Endothelial cell of umbilical vein (primary cell): ENCODE data around the gene CHCHD3. TPM values are rescaled to one million over a fixed set of nuclear protein-coding genes. Genes with fewer than 3 reads are reported as not detected.
"Not testable (repeated sequence)": the region's sequence is repeated elsewhere in the genome, so short reads cannot be mapped to it uniquely, and the experiment has no call there.

Source experiments
- BruUV-seq: library from RNA; stranded (reverse); fragments of 400-500 nt; replicated peaks from 2 replicates; lab custom pipeline; 2021; lab: Mats Ljungman, UMichigan
- CTCF ChIA-PET: fragments of 300-600, 350-600 bp; sonication (Branson Sonifier 250); formaldehyde crosslinking; loops from one replicate; lab custom pipeline; 2021; ENCODE audit warnings: antibody characterized with exemption, inconsistent platforms; lab: Charles Lee
- POLR2A ChIA-PET: fragments of 300-600, 350-600 bp; sonication (Branson Sonifier 250); formaldehyde crosslinking; loops from one replicate; lab custom pipeline; 2021; ENCODE audit warnings: antibody characterized with exemption, inconsistent platforms; lab: Charles Lee
- DNase-seq: peaks from one replicate; pipeline ENCODE4 v3.0.0-alpha.2; 2011; ENCODE audit warnings: low read depth, low spot score
- FAIRE-seq: peaks from 2 replicates; lab custom pipeline; 2011; peaks lifted over from hg19 to GRCh38; lab: Jason Lieb, UNC
- H2AFZ ChIP-seq: 2 replicates; pipeline ENCODE4 v1.6.0; 2012; ENCODE audit warnings: low read depth, low read length, control low read depth, inconsistent platforms
- H3K27ac ChIP-seq: 2 replicates; pipeline ENCODE4 v1.5.1; 2011; ENCODE audit warnings: low read depth, mild to moderate bottlenecking, control low read depth, low read length, moderate library complexity; ENCODE audit not compliant: insufficient read depth
- H3K27me3 ChIP-seq, 2 experiments: 2 replicates each; pipeline versions ENCODE4 v1.6.0 to v1.6.1; 2011; ENCODE audit warnings: low read length in 2 of 2, mixed read lengths in 1 of 2; ENCODE audit not compliant: control insufficient read depth in 2 of 2, insufficient read depth in 2 of 2
- H3K36me3 ChIP-seq, 2 experiments: 2 replicates in 1 of 2; 3 replicates in 1 of 2; pipeline ENCODE4 v1.5.1; 2011; ENCODE audit warnings: low read length in 2 of 2, mild to moderate bottlenecking in 1 of 2, moderate library complexity in 1 of 2; ENCODE audit not compliant: control insufficient read depth in 2 of 2, insufficient read depth in 2 of 2; ENCODE audit errors: extremely low read depth in 1 of 2
- H3K4me1 ChIP-seq: 3 replicates; pipeline ENCODE4 v1.5.1; 2011; ENCODE audit warnings: mild to moderate bottlenecking, low read length; ENCODE audit not compliant: control insufficient read depth, insufficient read depth; ENCODE audit errors: extremely low read depth
- H3K4me2 ChIP-seq: 2 replicates; pipeline ENCODE4 v1.6.1; 2011; ENCODE audit warnings: low read length, control low read depth, mixed read lengths; ENCODE audit not compliant: insufficient read depth
- H3K4me3 ChIP-seq, 3 experiments: fragments of 200-600 bp in 1 of 3; sonication (generic), shearing (Covaris generic) in 1 of 3; replicated peaks in 1 of 3; 2 replicates each; pipeline ENCODE4 v1.5.1; 2011 to 2016; ENCODE audit warnings: control low read depth in 3 of 3, low read length in 3 of 3, mild to moderate bottlenecking in 2 of 3, inconsistent platforms in 1 of 3, low read depth in 1 of 3, moderate library complexity in 1 of 3; ENCODE audit not compliant: insufficient read depth in 1 of 3
- H3K79me2 ChIP-seq: 2 replicates; pipeline ENCODE4 v1.6.0; 2012; ENCODE audit warnings: low read length, inconsistent platforms; ENCODE audit not compliant: control insufficient read depth, insufficient read depth
- H3K9ac ChIP-seq: replicated peaks from 2 replicates; pipeline ENCODE3; 2011; ENCODE audit warnings: low read length, control low read depth; ENCODE audit not compliant: insufficient read depth; ENCODE audit errors: extremely low read depth
- H3K9me1 ChIP-seq: replicated peaks from 3 replicates; pipeline ENCODE4 v1.6.0; 2011; ENCODE audit warnings: mild to moderate bottlenecking, low read length; ENCODE audit not compliant: control insufficient read depth, insufficient read depth; ENCODE audit errors: extremely low read depth
- H3K9me3 ChIP-seq: replicated peaks from 2 replicates; pipeline ENCODE4 v1.5.1; 2012; ENCODE audit warnings: low read length, inconsistent platforms; ENCODE audit not compliant: control insufficient read depth, insufficient read depth
- H4K20me1 ChIP-seq: replicated peaks from 2 replicates; pipeline ENCODE3; 2011; ENCODE audit warnings: mild to moderate bottlenecking, low read length; ENCODE audit not compliant: control insufficient read depth, insufficient read depth; ENCODE audit errors: extremely low read depth
- CTCF ChIP-seq, 2 donors: IDR thresholded peaks; 1 replicate in 1 of 2; 2 replicates in 1 of 2; pipeline ENCODE4 v1.5.1; 2011; ENCODE audit warnings: low read length in 2 of 2, mild to moderate bottlenecking in 2 of 2, moderate library complexity in 2 of 2, control low read depth in 1 of 2, inconsistent platforms in 1 of 2, low read depth in 1 of 2; ENCODE audit not compliant: insufficient read depth in 1 of 2; ENCODE audit errors: extremely low read depth in 1 of 2
- EZH2 ChIP-seq: IDR thresholded peaks from 2 replicates; pipeline ENCODE4 v1.6.1; 2012; ENCODE audit warnings: borderline replicate concordance, low read depth, mild to moderate bottlenecking, moderate library complexity, low read length, inconsistent platforms; ENCODE audit not compliant: severe bottlenecking
- FOS ChIP-seq: IDR thresholded peaks from 2 replicates; pipeline ENCODE4 v1.6.1; 2011; ENCODE audit warnings: mild to moderate bottlenecking, low read length, moderate library complexity, borderline replicate concordance; ENCODE audit not compliant: insufficient read depth
- GATA2 ChIP-seq: IDR thresholded peaks from 2 replicates; pipeline ENCODE4 v1.7.0; 2011; ENCODE audit warnings: low read depth, mild to moderate bottlenecking, moderate library complexity, mixed read lengths, low read length; ENCODE audit not compliant: insufficient read length, insufficient read depth
- JUN ChIP-seq: IDR thresholded peaks from 2 replicates; pipeline ENCODE4 v1.6.1; 2011; ENCODE audit warnings: borderline replicate concordance, low read depth; ENCODE audit not compliant: insufficient read length, insufficient read depth
- MAX ChIP-seq: IDR thresholded peaks from 2 replicates; pipeline ENCODE4 v1.6.1; 2011; ENCODE audit not compliant: insufficient read depth, insufficient read length
- MYC ChIP-seq: IDR thresholded peaks from one replicate; pipeline ENCODE4 v1.6.1; 2011; ENCODE audit warnings: mild to moderate bottlenecking, low read depth, low read length
- POLR2A ChIP-seq: IDR thresholded peaks from 2 replicates; pipeline ENCODE4 v1.6.1; 2012; ENCODE audit warnings: low read depth, mild to moderate bottlenecking, control low read depth, low read length
- POLR2AphosphoS5 ChIP-seq: IDR thresholded peaks from 2 replicates; pipeline ENCODE4 v1.6.1; 2012; ENCODE audit warnings: low read depth, mild to moderate bottlenecking, control low read depth, low read length, moderate library complexity; ENCODE audit not compliant: insufficient read depth
- dilution Hi-C: fragments of 300-500 bp; cut with MboI; formaldehyde crosslinking; loops from one replicate; pipeline ENCODE4 v1.15.0; 2019; ENCODE audit warnings: low sequenced_read_pairs; ENCODE audit not compliant: extremely low pct_ligation_motif_present
- intact Hi-C: fragments of 100-400 bp; cut with micrococcal nuclease; formaldehyde crosslinking; loops from one replicate; pipeline ENCODE4 v1.10.0; 2022
- polyA plus RNA-seq, 4 experiments: library from polyadenylated mRNA; depleted of rRNA in 3 of 4; stranded (reverse) in 3 of 4; unstranded in 1 of 4; fragments of >200 nt; gene quantifications; 2 replicates each; pipeline versions ENCODE4 v1.2.1 to v1.2.3, GENCODE V29; 2011 to 2012; ENCODE audit warnings: missing spikeins in 1 of 4
- total RNA-seq: library from RNA; stranded (reverse); gene quantifications from 2 replicates; pipeline ENCODE4 v1.2.3, GENCODE V29; 2021

The CHCHD3 gene
- total and polyA plus RNA-seq, 2 donors (not counting 3 experiments of a cell fraction or from before 2014, with no cell fraction given) = 22.0 to 63.7 TPM

GRCh38 chr7:132969520-132969919 lies 112.4 kb downstream of the CHCHD3 start:
- Histone ChIP-seq H2AFZ (no peak overlapping the region), H3K9me1 (no peaks in the 10 kb centered on the region), H4K20me1 (peaks cover 3% of the 10 kb centered on the region), H3K9me3 (no peaks in the 10 kb centered on the region), H3K27ac (no peak overlapping the region), H3K27me3 (no peaks in the 10 kb centered on the region), H3K9ac (no peak overlapping the region), H3K4me2 (no peak overlapping the region), H3K36me3 (peaks cover 0 to 3% of the 10 kb centered on the region in 2 experiments), H3K4me1 (no peaks in the 10 kb centered on the region), H3K79me2 (peaks cover 5% of the 10 kb centered on the region), H3K4me3 (no peak overlapping the region)
- dilution Hi-C loops (no loop called here), intact Hi-C loops (no loop called here)
- TF ChIP-seq POLR2A (no peak), JUN (no peak), EZH2 (no peak), MYC (no peak), POLR2AphosphoS5 (no peak), MAX (no peak), GATA2 (no peak), FOS (no peak), CTCF (IDR thresholded peaks at IDR 0.05; ENCODE audit: extremely low read depth in 1 of 2, insufficient read depth in 1 of 2, low read depth in 1 of 2, low read length in 2 of 2) (no peak)
- no peak for FAIRE-seq
- CTCF ChIA-PET = no interaction called here
- POLR2A ChIA-PET = no interaction called here
- BruUV-seq = no TSS peak
- DNase-seq = no peak

- BruUV-seq, H3K9me3 ChIP-seq, CTCF ChIA-PET, H3K4me2 ChIP-seq, intact Hi-C loops, dilution Hi-C loops, DNase-seq, H3K9me1 ChIP-seq, H3K4me1 ChIP-seq, H3K79me2 ChIP-seq, FAIRE-seq, H4K20me1 ChIP-seq, H2AFZ ChIP-seq, H3K27ac ChIP-seq, H3K9ac ChIP-seq, H3K27me3 ChIP-seq, H3K4me3 ChIP-seq, H3K36me3 ChIP-seq: not testable (repeated sequence)
- POLR2A ChIA-PET = interaction anchor here (0.6 kb wide), 1 partner anchor 53 kb away, joined by 7 read pairs; no protein-coding TSS in a partner anchor
Observed at GRCh38 chr7:132967470-132967848, 114.4 kb downstream of the CHCHD3 start.
